Measurements from ENCODE around the gene FBXO11.

FBXO11 gene

GRCh38 chr2:47892338-47892730, 14.0 kb downstream of the FBXO11 start:
- no peak for TF ChIP-seq TEAD4 (IDR thresholded peaks at IDR 0.05)
- no peak for TF ChIP-seq EP300 (IDR thresholded peaks at IDR 0.05; ENCODE audit: borderline replicate concordance)
- TF ChIP-seq YY1 (IDR thresholded peaks at IDR 0.05; ENCODE audit: low read depth), result no peak
- no peak for TF ChIP-seq TAF1 (IDR thresholded peaks at IDR 0.05; ENCODE audit: low read depth)
- TF ChIP-seq USF1 (IDR thresholded peaks at IDR 0.05), result no peak
- no peak for TF ChIP-seq REST (IDR thresholded peaks at IDR 0.05; ENCODE audit: low read depth)
- TF ChIP-seq NFIC (IDR thresholded peaks at IDR 0.05), result no peak
- TF ChIP-seq FOXM1 (IDR thresholded peaks at IDR 0.05; ENCODE audit: borderline replicate concordance, low read depth), result no peak
- no peak for TF ChIP-seq EGR1 (IDR thresholded peaks at IDR 0.05)
- TF ChIP-seq CEBPB (IDR thresholded peaks at IDR 0.05), result no peak
- TF ChIP-seq ZBTB7A (IDR thresholded peaks at IDR 0.05; ENCODE audit: low read depth), result no peak

GRCh38 chr2:47891369-47892337, 14.6 kb downstream of the FBXO11 start:
- TF ChIP-seq EGR1 (IDR thresholded peaks at IDR 0.05) (no peak), TCF12 (IDR thresholded peaks at IDR 0.05; ENCODE audit: low read depth) (no peak)

- TF ChIP-seq REST (IDR thresholded peaks at IDR 0.05; ENCODE audit: low read depth) (no peak), MAX (IDR thresholded peaks at IDR 0.05) (no peak), YY1 (IDR thresholded peaks at IDR 0.05; ENCODE audit: low read depth) (no peak), EGR1 (IDR thresholded peaks at IDR 0.05) (no peak), NFIC (IDR thresholded peaks at IDR 0.05) (no peak), CEBPB (IDR thresholded peaks at IDR 0.05) (no peak), TAF1 (IDR thresholded peaks at IDR 0.05; ENCODE audit: low read depth) (no peak), CREB1 (IDR thresholded peaks at IDR 0.05; ENCODE audit: low read depth) (no peak), EP300 (IDR thresholded peaks at IDR 0.05; ENCODE audit: borderline replicate concordance) (no peak), TCF12 (IDR thresholded peaks at IDR 0.05; ENCODE audit: low read depth) (no peak), USF1 (IDR thresholded peaks at IDR 0.05) (no peak), ZBTB7A (IDR thresholded peaks at IDR 0.05; ENCODE audit: low read depth) (no peak), TEAD4 (IDR thresholded peaks at IDR 0.05) (no peak), RAD21 (IDR thresholded peaks at IDR 0.05; ENCODE audit: low read depth) (no peak), FOXM1 (IDR thresholded peaks at IDR 0.05; ENCODE audit: borderline replicate concordance, low read depth) (no peak)
Measured at GRCh38 chr2:47890711-47891368, 15.5 kb downstream of the FBXO11 start.

- TF ChIP-seq CEBPB (IDR thresholded peaks at IDR 0.05) (no peak), MAX (IDR thresholded peaks at IDR 0.05) (no peak), CREB1 (IDR thresholded peaks at IDR 0.05; ENCODE audit: low read depth) (no peak)
Measured at GRCh38 chr2:47888581-47889280, 17.6 kb downstream of the FBXO11 start.

GRCh38 chr2:47876912-47877311, 29.4 kb downstream of the FBXO11 start:
- TF ChIP-seq TEAD4 (IDR thresholded peaks at IDR 0.05), result no peak
- TF ChIP-seq CEBPB (IDR thresholded peaks at IDR 0.05), result no peak
- TF ChIP-seq MAX (IDR thresholded peaks at IDR 0.05), result no peak
- TF ChIP-seq RAD21 (IDR thresholded peaks at IDR 0.05; ENCODE audit: low read depth), result no peak
- no peak for TF ChIP-seq ZBTB7A (IDR thresholded peaks at IDR 0.05; ENCODE audit: low read depth)
- TF ChIP-seq TCF12 (IDR thresholded peaks at IDR 0.05; ENCODE audit: low read depth), result no peak
- TF ChIP-seq CREB1 (IDR thresholded peaks at IDR 0.05; ENCODE audit: low read depth), result no peak
- TF ChIP-seq YY1 (IDR thresholded peaks at IDR 0.05; ENCODE audit: low read depth), result no peak
- TF ChIP-seq EGR1 (IDR thresholded peaks at IDR 0.05), result no peak
- no peak for TF ChIP-seq EP300 (IDR thresholded peaks at IDR 0.05; ENCODE audit: borderline replicate concordance)
- TF ChIP-seq USF1 (IDR thresholded peaks at IDR 0.05), result no peak
- TF ChIP-seq NFIC (IDR thresholded peaks at IDR 0.05), result no peak
- no peak for TF ChIP-seq TAF1 (IDR thresholded peaks at IDR 0.05; ENCODE audit: low read depth)
- no peak for TF ChIP-seq FOXM1 (IDR thresholded peaks at IDR 0.05; ENCODE audit: borderline replicate concordance, low read depth)
- TF ChIP-seq REST (IDR thresholded peaks at IDR 0.05; ENCODE audit: low read depth), result no peak

Data from Ishikawa (cell line).